ENCODE measurements around the gene HHAT.

The HHAT gene

DNA sequence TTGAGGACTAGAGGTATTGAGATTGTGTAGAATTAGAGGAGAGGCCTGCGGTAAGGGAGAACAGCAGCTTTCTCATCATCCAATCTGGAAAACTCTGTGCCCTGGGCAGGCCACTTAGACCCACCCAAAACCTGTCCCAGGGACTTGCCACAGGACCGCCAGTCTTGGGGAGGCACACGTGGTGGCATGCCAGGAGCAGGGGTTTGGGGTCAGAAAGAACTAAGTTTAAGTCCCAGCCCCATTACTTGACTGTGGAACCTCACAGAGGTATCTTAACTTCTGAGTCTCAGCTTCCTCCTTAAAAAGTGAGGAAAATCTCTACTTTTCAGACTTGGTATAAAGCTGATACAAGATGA, 356.6 kb downstream of the HHAT start:
- DNase-seq (ENCODE audit: low spot score): no peak

DNA sequence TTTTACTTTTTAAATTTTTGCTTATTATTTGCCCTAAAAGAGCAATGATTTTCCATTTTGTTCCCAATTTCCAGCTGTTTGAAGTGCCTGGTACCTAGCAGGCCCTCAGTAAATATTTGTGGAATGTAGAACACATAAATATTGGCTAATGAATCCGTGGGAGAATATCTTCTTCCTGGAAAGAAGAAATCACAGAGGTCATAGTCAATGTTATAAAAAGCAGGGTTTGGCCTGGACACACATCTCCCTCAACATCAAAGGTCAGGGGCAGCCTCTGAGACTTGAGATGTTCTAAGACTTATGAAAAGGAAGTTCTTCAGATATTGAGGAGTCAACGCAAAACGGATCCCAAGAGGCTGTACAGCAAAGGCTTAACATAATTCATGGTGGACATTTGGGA, 358.1 kb downstream of the HHAT start:
- no peak for DNase-seq (ENCODE audit: low spot score)

DNA sequence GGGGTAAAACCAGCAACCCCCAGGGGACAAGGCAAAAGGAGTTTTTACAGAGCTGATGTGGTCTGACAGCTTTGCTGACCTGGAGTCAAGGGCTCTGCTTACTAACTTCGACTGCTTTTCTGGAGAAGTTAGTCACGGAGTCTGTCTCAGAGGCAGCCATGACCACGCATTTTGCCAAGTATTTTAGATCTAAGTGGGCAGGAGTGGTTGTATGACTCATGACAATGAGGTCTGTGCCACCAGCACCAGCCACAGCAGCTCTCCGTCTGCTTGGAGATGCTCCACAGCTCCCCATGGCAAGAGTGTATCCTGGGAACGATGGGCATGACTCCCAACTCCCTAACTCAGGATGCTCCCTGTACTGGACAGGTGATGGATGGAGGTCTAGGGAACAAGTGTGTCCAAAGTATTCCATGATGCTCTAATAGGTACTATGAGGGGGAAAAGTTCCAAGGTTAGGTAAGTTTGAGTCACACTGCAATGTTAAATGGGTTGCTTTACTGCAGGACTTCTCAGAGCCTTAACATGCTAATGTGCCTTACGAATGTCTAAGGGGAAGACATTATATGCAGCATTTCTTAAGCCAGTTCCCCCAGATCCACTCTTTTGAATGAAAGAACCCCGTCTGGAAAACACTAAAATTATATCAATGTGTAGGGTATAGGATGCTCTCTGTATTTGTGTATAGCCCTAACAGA, 359.0 kb downstream of the HHAT start:
- no peak for DNase-seq (ENCODE audit: low spot score)

DNA sequence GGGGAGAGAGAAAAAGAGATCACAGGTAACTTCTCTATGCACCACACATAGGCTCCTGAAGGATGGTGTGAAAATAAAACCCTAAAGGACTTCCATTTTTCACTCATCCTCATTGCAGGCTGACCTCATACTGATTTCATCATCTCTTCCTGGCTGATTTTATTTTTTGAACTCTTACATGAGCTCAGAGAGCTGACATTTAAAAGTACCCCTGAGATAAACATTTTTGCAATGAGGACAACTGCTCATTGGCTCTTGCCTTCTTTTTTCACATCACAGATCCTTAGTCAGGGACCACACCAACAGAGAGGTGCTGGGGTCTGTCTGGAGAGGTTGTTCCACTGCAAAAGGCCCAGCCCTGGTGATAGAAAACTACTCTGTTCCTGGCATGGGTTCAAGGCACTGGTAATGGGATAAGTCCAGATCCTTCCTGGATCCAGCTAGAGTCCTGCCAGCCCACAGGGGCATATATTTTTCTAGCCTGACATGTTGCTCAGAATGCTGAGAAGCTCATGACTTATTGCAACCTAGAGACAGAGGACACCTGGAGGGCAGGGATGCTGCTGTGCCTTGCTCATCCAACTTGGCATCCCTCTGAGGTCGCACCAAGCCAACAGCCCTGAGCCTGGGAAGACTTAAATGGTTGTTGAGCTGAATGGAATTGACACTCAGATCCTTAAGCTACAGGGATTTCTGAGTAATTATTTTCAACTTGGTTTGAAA, 360.0 kb downstream of the HHAT start:
- DNase-seq (ENCODE audit: low spot score): no peak

DNA sequence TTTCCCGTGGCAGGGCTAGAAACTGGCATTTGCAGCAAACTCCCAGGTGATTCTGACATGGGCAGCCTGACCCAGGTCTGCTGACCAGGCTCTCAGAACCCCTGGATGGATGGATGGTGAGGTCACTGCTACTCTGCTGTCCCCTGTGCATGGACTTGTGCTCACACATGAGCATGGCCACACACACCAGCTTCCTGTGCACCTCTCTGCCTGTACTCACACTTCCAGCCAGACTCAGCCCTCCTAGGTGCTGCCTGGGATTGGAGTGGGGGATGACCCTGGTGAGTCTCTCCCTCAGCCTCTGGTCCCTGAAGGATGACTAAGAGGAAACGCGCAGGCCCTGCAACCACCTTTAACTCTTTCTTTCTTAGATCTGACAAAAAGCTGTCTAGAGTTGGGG, 361.1 kb downstream of the HHAT start:
- DNase-seq (ENCODE audit: low spot score): no peak

DNA sequence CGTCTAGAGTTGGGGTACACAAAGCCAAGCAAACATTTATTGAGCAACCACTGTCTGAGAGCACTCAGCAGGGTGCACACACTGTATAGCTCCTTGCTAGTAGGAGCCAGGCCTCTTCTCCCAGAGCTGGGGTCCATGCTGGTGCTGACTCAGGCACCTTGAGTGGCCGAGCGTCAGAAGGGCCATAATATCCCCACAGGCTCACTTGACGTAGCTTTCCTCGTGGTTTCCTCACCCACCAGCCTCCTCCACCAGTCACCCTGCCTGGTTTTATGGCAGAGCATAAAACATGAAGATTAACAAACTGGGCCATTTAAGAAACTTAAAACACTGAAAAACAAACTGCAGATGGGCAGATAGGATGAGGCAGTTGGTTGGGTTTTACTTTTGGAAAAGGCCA, 361.5 kb downstream of the HHAT start:
- no peak for DNase-seq (ENCODE audit: low spot score)

DNA sequence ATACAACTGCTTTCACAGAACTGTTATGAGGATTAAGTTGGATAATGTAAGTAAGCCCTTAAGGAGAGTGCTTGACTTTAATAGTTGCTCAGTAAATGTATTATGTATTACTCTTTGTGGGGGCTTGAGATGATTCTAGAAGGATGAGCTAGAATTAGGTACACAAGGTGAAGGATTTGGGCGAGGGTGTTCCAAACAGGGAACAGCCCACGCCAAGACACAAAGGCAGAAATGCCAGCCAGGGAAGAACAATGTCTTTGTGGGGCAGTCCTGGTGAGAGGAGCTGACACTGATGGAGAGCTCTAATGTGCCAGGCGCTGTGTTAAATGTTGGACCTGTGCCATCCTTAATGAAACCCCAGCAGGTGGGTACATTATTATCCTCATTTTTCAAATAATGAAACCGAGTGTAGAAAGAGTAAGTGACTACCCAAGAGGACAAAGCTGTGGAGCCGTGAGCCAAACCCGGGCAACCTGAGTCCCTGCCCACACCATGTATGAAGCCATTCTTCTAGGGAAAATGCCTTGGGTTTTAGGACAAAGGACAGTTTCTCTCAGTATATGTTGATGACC, 362.4 kb downstream of the HHAT start:
- DNase-seq (ENCODE audit: low spot score): no peak

DNA sequence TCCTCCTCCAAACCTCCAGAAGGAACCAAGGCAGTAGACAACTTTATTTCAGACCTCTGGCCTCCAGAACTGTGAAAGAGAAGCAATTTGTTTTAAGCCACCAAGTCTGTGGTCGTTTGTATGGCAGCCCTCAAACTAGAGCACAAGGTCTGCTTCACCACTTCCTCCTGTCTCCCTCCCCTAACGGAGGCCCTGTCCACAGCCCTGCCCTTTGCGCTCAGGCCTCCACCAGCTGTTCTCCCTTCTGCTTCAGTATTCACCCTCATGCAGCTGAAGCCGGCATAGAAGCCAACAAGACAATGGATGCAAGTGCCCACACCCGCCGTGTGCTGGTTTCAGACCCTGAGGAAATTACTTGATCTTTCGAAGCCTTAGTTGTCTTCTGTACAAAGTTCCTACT, 364.1 kb downstream of the HHAT start:
- no peak for DNase-seq (ENCODE audit: low spot score)

DNA sequence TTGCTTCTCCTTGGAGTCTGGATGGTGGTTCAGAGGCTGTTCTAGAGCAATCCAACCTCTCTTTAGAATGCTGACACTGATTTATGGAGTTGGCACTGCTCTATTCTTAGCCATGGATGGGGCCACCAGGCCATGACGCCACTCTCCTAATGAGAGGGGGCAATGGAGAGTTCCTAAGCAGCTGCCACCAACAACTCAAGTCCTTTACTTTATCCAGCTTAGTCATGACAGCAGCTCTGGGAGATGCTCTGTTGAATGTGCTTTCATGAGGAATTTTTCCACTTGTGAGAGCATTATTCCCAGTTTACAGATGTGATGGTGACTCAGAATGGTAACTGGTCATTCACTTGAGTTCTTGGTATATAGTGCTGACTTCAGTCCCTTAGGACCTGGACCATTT, 366.3 kb downstream of the HHAT start:
- DNase-seq (ENCODE audit: low spot score): no peak

DNA sequence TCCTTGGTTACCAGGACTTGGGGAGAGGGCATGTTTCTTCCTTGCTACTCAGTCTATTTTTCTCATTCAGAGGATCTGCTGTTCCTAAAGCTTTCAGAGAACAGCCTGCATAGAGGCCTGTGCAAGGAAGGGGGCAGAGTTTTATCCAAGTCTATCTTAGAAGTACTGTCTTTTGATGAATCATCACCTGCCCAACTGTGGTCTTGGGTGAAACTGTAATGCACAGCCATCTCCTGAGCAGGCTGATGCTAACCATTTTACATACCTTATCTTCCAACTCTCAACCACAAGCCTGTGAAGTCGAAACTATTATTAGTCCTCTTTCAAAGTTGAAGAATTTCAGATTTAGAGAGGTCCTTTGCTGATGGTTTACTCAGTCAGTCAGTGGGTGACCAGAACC, 368.0 kb downstream of the HHAT start:
- no peak for DNase-seq (ENCODE audit: low spot score)

DNA sequence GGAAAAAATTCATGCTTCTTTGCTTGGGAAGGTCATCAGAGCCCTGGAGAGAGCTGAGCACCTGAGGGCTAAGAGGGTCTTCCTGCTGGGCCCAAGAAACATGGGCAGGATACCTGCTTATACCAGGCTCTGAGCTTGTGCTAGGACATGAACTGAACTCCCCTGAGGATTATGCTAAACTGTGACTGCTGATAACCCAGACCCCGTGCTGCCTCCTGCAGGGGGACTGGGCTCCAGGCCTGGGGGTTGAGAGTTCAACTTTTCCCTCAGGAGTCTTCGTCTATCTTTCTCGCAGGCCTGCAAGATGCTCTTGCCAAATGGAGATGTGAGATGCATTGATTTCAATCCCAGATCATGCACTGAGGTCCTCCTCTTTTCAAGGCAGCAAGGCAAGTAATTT, 368.5 kb downstream of the HHAT start:
- DNase-seq (ENCODE audit: low spot score): no peak

DNA sequence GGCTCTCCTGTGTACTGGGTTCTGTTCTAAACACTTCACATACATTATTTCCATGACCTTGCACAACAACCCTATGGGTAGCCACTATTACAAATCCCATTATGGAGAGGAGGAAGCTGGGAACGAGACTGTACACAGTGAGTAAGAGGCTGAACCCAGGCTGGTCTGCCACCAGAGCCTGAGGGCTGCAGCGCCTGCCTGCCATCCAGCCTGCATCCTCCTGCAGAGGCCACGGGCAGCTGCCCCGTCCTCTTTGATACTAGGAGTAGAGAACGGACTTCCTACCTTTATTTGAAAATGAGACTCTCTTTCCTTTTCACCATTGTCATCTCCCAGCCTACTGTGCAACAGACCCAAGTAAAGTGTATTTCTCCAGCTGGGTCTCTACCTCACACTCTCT, 370.0 kb downstream of the HHAT start:
- no peak for DNase-seq (ENCODE audit: low spot score)

DNA sequence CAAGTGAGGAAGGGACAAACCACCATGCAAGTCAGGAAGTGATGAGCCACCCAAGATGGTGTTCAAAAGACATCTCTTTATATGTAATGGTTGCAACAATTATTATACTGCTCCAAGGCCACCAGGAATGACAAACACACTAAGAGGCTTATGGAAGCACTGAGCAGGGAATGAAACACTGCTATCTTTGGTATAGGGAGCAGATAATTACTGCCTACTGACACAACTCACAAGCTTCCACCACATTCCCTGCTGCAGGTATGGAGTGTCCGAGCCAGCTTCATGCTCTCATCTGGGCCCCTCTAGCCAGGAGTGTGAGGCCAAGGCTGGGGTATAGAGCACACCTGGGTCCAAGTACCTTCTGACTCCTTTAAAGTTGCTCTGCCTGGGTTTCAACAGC, 371.4 kb downstream of the HHAT start:
- no peak for DNase-seq (ENCODE audit: low spot score)

DNA sequence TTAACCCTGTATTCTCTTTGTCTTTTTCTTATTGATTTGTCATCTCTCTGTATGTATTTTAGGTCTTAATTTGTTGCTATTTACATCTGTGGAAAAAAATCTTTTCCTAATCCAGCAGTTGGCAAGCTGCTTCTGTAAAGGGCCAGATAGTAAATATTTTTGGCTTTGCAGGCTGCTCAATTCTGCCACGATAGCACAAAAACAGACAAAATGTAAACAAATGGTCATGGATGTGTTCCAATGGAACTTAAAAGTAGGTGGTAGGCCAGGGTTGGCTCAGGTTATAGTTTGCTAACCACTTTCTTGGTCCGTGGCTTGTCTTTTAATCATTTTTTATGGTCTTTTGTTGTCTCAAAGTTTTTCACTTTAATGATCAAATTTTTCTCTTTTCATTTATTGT, 371.8 kb downstream of the HHAT start:
- no peak for DNase-seq (ENCODE audit: low spot score)

DNA sequence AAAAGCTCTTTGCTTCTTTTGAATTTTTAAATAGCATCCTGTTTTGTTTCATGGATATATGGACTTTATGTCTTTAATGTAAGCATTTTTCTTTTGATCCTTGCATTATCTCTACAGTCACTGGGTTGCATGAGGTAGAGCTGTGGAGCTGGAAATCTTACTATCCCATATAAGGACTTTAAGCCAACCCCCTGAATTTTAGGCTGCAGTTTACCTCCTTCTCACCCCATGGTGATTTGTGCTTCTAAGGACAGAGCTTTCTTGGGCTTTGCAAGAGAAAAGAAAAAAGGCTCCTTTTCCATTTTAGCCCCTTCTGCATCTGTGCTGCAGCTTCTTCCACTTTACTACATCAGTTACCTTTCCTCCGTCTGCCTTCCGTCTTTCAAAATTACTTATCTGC, 373.8 kb downstream of the HHAT start:
- DNase-seq (ENCODE audit: low spot score): no peak

DNA sequence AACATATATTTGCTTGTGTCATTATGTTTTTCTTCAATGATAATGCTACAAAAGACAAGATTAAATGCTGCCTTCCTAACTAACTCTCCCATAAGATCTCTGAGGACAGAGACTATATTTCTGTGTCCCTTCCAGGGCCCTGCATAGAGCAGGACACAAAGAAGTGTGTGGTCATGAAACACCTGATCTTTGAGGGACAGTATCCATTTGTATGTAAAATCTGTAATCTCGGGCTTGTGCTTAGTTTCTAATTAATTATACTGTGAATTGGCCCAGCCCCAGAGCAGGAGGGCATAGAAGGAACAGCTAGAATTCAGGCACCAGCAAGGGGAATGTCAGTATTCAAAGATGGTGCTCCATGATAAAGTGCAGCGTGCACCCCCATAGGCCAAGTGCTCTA, 374.9 kb downstream of the HHAT start:
- no peak for DNase-seq (ENCODE audit: low spot score)

DNA sequence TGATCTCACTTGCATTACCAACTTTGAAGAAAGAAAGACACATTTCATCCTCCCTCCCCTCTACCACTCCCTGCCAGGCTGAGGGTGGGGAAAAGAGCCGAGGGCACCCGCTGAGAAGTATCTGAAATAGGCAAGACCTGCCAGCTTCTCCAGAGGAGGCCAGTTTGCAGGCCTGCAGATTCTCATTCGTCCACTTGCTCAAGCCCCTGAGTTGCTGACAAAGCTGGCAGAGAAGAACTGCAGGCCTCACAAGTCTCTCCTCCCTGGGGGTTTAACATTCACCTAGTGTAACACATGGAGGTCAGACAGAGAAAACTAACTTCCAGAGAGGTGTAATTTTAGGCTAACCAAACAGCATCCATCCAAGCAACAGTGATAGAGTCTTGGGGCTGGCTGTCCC, 376.4 kb downstream of the HHAT start:
- DNase-seq (ENCODE audit: low spot score): no peak

DNA sequence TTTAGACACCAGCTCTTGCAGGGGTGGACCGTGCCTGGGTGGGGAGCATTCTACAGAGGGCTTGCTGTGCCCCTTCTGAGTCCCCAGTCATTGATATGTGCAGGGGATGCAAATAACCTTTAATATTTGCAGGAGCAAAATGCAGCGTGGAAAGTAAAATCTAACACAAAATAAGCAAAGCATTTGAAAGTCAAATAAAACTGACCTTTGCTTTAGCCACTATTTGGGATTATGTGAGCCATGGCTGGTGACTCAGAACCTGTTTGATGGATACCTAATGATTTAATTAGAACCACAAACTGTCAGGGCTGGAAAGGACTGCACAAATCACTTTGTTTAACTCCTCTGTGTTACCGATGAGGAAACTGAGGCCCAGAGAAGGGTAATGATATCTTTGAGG, 377.5 kb downstream of the HHAT start:
- DNase-seq (ENCODE audit: low spot score): no peak

DNA sequence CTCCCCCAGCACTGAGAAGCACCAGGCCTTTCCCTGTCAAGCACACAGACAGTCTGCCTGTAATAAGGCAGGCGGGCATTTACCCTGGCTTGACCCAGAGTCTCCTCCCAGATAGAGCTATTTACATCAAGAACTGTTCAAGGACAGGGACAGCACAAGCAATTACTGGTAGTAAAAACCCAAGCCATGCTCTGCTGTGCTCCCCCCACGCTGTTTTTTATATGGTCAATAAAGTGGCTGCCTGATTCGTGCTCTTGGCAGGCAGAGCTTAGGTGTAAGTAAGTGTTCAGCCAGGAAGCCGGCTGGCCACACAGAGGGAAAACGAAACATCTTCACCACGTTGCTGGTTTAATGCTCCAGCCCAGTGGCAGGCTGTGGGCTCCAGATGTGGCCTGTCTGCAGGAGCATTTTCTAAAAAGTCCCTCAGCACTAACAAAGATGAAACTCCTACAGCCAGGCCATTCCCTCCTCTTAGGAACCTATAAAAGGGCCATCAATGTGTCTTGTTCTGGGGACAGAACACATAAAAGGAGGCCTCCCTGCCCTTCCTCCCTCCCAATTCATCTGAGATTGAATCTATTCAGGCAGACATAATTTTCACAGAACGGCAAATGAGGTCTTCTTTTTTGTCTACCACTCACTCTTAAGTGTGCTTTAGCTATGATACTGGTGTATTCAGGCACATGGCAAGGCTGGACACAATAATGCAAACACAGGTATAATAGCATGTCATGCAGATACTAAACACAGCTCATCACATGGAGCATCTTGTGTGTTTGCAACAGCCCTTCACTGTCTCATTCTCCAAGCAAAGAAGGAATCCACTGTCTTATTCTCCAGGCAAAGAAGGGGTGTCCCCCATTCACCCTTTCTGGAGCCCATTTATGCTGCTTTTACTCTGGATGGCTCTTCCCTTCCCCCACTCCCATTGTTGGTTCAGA, 378.9 kb downstream of the HHAT start:
- DNase-seq (ENCODE audit: low spot score): no peak

DNA sequence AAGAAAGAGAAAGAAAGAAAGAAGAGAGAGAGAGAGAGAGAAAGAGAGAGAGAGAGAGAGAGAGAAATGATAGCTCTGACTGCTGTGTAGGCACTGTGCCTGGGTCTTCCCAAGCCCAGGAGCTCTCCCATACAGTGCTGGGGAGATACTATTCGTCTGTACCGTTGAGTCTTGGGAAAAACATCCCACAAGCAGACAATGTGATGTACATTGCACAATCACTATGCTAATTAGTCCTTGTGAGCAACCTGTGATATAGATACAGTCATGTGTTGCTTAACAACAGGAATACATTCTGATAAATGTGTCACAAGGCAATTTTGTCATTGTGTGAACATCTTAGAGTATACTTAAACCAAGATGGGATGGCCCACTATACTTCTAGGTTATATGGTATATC, 381.0 kb downstream of the HHAT start:
- no peak for DNase-seq (ENCODE audit: low spot score)

DNA sequence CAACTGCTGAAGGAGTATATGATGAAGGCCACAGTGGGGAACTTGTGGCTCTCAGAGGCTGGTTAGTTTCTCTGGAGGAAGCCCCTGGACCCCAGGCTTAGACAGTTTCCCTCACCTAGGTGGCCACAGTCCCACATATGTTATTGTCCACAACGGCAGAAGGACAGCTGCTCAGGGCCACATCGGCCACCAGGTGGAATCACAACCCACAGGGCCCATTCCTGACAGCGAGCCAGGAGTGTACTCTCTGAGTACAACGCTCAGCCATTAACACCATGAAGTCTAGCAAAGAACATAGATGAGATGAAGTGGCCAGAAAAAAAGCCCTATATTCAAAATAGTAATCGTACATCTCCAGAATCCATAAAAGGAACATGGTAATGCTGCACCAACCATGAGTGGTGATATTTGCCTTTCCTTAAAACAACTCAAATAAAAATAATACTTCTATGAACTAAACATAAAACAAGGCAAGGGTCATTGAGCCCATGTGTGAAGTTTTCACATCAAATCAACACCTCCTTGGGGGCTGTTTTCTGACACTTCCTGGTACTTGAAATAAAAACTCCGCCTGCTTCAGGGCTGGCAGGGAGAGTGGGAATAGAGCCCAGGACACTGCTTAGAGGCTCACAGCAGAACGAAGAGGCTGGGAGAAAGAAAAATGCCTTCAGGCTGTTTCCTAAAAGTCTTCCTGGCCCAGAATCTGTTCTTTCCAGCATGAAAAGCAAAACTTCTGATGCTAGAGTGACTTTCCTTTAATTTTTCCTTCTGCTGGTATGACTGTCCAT, 383.3 kb downstream of the HHAT start:
- no peak for DNase-seq (ENCODE audit: low spot score)

DNA sequence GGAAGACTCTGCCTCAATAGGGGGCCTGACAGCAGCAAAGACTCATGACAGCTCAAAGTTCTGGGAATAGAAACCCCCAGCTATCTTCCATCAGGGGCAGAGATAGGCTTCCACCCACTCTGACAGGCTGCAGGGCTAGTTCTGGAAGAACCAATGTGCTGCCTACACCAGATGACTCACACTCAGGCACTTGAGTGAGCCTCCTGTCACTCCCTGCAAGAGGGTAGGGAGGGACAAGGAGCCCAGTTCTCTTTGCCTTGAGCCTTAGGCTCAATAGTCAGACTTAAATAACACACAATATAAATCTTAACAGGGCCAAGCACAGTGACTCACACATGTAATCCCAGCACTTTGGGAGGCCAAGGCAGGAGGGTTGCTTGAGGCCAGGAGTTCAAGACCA, 386.4 kb downstream of the HHAT start:
- DNase-seq (ENCODE audit: low spot score): no peak

Measured in CD4-positive, alpha-beta T cell treated with Interleukin-15 for 4 hours (primary cell).